22Rv1 (cell line): ENCODE results near the gene ATP6V1G2.

ENCODE experiments used
- ZFX ChIP-seq: fragments of 450-650 bp; IDR thresholded peaks from 2 replicates; pipeline ENCODE4 v1.6.1; 2017; ENCODE audit warnings: antibody characterized with exemption, borderline replicate concordance
- TF ChIP-seq, protein P1 (sequence below): fragments of 450-650 bp; IDR thresholded peaks from 2 replicates; pipeline ENCODE4 v1.5.1; 2017; ENCODE audit warnings: mild to moderate bottlenecking

DNA sequence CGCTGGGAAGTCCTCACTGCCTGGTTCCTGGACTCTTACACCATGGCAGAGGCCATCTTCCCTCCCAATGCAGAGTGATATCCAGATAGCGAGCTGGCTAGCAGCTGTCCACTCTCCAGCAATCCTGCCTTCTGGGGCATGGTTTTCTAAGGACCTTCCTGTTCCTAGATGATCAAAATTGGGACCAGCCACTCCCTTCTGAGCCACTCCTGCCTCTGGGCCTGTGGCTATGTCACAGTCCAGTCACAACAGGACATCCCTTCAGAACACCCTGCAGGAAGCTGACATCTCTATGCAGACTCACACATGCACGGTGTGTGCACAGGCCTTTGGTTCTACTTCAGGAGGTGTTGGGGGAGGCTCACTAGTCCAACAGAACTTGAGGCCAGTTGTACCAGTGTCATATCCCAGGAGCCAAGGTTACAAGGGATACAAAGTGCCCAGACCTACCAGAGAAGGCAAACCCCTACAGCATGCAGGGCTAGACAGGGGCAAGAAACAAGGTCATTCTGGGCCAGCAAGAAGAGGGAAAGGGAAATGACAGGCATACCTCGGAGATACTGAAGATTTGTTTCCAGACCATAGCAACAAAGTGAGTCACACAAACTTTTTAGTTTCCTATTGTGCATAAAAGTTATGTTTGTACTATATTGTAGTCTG lies 20.3 kb downstream of the ATP6V1G2 start:
- TF ChIP-seq, protein P1, sequence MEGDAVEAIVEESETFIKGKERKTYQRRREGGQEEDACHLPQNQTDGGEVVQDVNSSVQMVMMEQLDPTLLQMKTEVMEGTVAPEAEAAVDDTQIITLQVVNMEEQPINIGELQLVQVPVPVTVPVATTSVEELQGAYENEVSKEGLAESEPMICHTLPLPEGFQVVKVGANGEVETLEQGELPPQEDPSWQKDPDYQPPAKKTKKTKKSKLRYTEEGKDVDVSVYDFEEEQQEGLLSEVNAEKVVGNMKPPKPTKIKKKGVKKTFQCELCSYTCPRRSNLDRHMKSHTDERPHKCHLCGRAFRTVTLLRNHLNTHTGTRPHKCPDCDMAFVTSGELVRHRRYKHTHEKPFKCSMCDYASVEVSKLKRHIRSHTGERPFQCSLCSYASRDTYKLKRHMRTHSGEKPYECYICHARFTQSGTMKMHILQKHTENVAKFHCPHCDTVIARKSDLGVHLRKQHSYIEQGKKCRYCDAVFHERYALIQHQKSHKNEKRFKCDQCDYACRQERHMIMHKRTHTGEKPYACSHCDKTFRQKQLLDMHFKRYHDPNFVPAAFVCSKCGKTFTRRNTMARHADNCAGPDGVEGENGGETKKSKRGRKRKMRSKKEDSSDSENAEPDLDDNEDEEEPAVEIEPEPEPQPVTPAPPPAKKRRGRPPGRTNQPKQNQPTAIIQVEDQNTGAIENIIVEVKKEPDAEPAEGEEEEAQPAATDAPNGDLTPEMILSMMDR: no peak
- no peak for TF ChIP-seq ZFX
